HL-60 (cell line): ENCODE measurements around the gene CLDN10.

Source experiments
- CTCF ChIP-seq: IDR thresholded peaks from one replicate; pipeline ENCODE4 v1.5.1; 2011; ENCODE audit warnings: low read length, control low read depth, inconsistent platforms; ENCODE audit not compliant: insufficient read depth
- REST ChIP-seq: IDR thresholded peaks from 2 replicates; pipeline ENCODE4 v1.6.1; 2012; ENCODE audit warnings: low read depth; ENCODE audit not compliant: insufficient replicate concordance

- TF ChIP-seq CTCF (no peak), REST (no peak)
Measured at GRCh38 chr13:95614641-95615245, 62.2 kb downstream of the CLDN10 start.
